Tibial nerve (tissue), 4 donors: Measurements from ENCODE around the gene VSIR. TPM values are rescaled to one million over a fixed set of nuclear protein-coding genes. Genes with fewer than 3 reads are reported as not detected.

ENCODE experiments used
- DNase-seq, 2 donors: peaks; one replicate each; pipeline ENCODE4 v3.0.0-alpha.2; 2019; ENCODE audit warnings: low spot score in 2 of 2
- H3K27ac ChIP-seq, 4 donors: fragments of 200-600 bp; sonication (generic) in 3 of 4; one replicate each; pipeline ENCODE4 v1.5.1; 2017 to 2019; ENCODE audit warnings: mild to moderate bottlenecking in 1 of 4
- H3K27me3 ChIP-seq, 2 donors: fragments of 200-600 bp; sonication (generic) in 1 of 2; one replicate each; pipeline versions ENCODE4 v1.5.1 to v1.6.0; 2017 to 2019
- H3K36me3 ChIP-seq, 3 donors: fragments of 200-600 bp; sonication (generic); one replicate each; pipeline ENCODE4 v1.5.1; 2018 to 2019
- H3K4me1 ChIP-seq, 4 donors: fragments of 200-600 bp; sonication (generic) in 3 of 4; one replicate each; pipeline ENCODE4 v1.5.1; 2017 to 2019
- H3K4me3 ChIP-seq, 4 donors: fragments of 200-600 bp; sonication (generic) in 3 of 4; one replicate each; pipeline ENCODE4 v1.5.1; 2017 to 2019; ENCODE audit warnings: mild to moderate bottlenecking in 1 of 4, moderate library complexity in 1 of 4
- H3K9me3 ChIP-seq, 4 donors: fragments of 200-600 bp; sonication (generic) in 3 of 4; one replicate each; pipeline ENCODE4 v1.5.1; 2017 to 2019
- EP300 ChIP-seq, 2 donors: sonication (generic); formaldehyde crosslinking; IDR thresholded peaks; one replicate each; pipeline ENCODE4 v1.6.1; 2017; ENCODE audit warnings: antibody characterized with exemption in 2 of 2, mild to moderate bottlenecking in 1 of 2
- POLR2A ChIP-seq, 2 donors: fragments of 450-650 bp; IDR thresholded peaks; one replicate each; pipeline ENCODE4 v1.6.1; 2017; ENCODE audit warnings: antibody characterized with exemption in 2 of 2, mild to moderate bottlenecking in 2 of 2, moderate library complexity in 2 of 2
- WGBS, 2 donors: methylation state at CpG; one replicate each; pipeline ENCODE4 v1.1.5; 2018; 5-methylcytosine and 5-hydroxymethylcytosine counted together
- total RNA-seq, 4 donors: library from RNA; depleted of rRNA; stranded (reverse); fragments of >200 nt; gene quantifications; one replicate each; pipeline ENCODE4 v1.1.0, GENCODE V29; 2016
- TF ChIP-seq, protein P1 (sequence below), 5 experiments: fragments of 200-600 bp in 3 of 5; fragments of 450-650 bp in 2 of 5; sonication (generic) in 3 of 5; IDR thresholded peaks; one replicate each; pipeline ENCODE4 v1.5.1; 2016 to 2019; ENCODE audit warnings: antibody characterized with exemption in 5 of 5, mild to moderate bottlenecking in 3 of 5, moderate library complexity in 2 of 5

VSIR gene
- total RNA-seq, 4 donors from 2014 or later, result 133 to 227 (median 151) TPM

DNA sequence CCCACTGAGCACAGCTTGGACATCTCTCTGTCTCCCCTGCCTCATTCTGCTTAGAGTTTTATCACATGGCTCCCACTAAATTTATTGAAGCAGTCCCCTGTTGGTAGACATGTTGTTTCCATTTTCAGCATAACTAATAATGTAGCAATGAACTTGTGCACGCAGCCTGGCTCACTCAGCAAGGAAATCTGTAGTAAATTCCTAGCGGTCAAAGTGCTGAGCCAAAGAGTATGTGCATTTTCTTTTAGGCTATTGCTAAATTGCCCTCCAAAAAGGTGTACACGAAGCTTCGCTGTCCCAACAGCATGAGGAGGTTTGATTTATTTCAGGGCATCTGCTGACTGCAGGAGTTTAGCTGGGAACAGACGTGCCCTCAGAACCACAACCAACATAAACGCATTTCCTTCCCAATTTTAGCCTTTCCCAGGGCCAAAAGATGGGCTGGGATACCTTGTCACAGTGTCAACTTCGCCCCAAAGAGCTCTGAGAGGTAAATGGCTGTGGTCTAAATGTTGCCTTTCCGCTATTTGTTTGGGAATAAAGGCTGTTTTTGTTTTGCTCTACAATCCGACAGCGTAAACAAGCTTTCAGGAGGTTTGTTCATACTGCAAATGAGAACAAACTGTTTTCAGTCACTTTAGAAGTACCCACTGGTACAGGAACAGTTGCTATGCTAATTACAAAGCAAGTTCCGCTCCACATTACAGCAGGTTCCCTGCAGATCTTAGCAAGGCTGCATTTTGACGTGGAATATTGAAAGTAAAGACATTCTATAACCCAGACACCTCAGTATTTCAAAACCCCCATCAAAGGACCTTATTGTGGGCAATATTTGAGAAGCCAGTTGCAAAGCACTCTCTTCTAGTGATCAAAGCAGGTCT, 16.8 kb downstream of the VSIR start:
- H3K27me3 ChIP-seq, result no peaks in the 10 kb centered on the region
- 59 to 65% methylated on average over 12 of the region's 12 CpGs for WGBS, 2 donors
- H3K36me3 ChIP-seq, result peaks cover 3 to 87% (median 5%) of the 10 kb centered on the region in 3 donors
- H3K27ac ChIP-seq, result peak overlapping the region; percentile 55 to 90 (median 86)
- H3K9me3 ChIP-seq, result no peaks in the 10 kb centered on the region
- DNase-seq, result no peak
- peaks cover 0 to 89% (median 63%) of the 10 kb centered on the region in 4 donors for H3K4me1 ChIP-seq
- TF ChIP-seq EP300 (IDR thresholded peaks at IDR 0.05) (peak in 1 of 2 donors; percentile 80), POLR2A (IDR thresholded peaks at IDR 0.05) (peak in 1 of 2 donors; percentile 8)
- TF ChIP-seq, protein P1, sequence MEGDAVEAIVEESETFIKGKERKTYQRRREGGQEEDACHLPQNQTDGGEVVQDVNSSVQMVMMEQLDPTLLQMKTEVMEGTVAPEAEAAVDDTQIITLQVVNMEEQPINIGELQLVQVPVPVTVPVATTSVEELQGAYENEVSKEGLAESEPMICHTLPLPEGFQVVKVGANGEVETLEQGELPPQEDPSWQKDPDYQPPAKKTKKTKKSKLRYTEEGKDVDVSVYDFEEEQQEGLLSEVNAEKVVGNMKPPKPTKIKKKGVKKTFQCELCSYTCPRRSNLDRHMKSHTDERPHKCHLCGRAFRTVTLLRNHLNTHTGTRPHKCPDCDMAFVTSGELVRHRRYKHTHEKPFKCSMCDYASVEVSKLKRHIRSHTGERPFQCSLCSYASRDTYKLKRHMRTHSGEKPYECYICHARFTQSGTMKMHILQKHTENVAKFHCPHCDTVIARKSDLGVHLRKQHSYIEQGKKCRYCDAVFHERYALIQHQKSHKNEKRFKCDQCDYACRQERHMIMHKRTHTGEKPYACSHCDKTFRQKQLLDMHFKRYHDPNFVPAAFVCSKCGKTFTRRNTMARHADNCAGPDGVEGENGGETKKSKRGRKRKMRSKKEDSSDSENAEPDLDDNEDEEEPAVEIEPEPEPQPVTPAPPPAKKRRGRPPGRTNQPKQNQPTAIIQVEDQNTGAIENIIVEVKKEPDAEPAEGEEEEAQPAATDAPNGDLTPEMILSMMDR (IDR thresholded peaks at IDR 0.05), result no peak
- H3K4me3 ChIP-seq, result no peak overlapping the region

DNA sequence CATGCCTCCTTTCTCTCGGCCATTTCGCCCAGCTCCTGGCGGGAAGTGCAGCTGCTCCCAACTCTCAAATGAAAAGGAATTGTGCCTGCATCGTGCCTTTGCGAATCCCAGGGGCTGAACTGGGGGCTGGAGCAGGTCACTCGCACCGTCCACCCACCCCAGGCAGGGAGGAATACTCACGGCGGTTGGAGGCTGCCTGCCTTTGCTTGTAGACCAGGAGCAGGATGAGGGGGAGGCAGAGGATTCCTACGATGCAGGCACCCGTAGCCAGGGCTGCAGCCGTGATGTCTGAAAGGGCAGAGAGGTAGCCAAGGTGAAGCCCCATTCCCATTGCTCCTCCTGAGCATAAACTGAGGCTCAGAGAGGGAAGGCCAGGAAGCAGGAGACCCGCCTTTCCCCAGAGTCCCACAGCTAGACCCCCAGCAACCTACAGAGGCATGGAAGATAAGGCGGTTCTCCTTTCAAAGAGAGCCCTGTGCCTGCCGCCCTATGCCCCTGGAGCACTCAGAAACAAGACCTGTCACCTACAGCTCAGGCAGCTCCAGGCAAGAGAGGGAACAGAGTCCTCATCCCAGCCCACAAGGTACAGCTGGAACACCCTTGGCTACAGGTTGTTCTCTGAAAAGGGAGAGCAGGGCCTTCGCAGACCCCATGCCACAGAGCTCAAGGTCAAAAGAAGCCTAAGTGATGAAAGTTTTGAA, 18.0 kb downstream of the VSIR start:
- 76 to 78% methylated on average over 16 of the region's 16 CpGs for WGBS, 2 donors
- H3K27me3 ChIP-seq, result no peaks in the 10 kb centered on the region
- H3K27ac ChIP-seq, result peak overlapping the region in 3 of 4 donors; percentile 84 to 90 (median 88)
- no peaks in the 10 kb centered on the region for H3K9me3 ChIP-seq
- TF ChIP-seq POLR2A (IDR thresholded peaks at IDR 0.05), result no peak
- no peak for DNase-seq
- H3K4me1 ChIP-seq, result peaks cover 0 to 89% (median 62%) of the 10 kb centered on the region in 4 donors
- peaks cover 5 to 87% (median 11%) of the 10 kb centered on the region in 3 donors for H3K36me3 ChIP-seq
- no peak overlapping the region for H3K4me3 ChIP-seq

DNA sequence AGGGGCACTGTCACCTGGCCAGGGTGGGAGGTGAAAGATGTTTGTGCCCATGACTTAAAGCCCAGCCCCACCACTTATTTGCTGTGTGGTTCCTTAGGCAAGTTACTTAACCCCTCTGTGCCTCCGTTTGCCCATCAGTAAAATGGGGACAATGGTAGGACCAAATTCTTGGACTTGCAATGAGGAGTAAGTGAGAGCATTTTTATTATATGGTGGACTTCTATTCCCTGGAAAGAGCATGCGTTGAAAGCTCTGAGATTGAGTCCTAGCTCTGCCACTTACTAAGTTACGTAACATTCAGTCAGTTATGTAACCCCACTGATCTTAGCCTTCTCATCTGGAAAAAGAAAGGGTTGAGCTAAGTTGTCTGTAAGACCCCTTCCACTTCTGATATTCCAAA, 18.8 kb downstream of the VSIR start:
- H3K36me3 ChIP-seq, result peaks cover 5 to 94% (median 13%) of the 10 kb centered on the region in 3 donors
- H3K4me1 ChIP-seq, result peaks cover 0 to 96% (median 66%) of the 10 kb centered on the region in 4 donors
- H3K27ac ChIP-seq, result peak overlapping the region in 3 of 4 donors; percentile 63 to 90 (median 88)
- WGBS, 2 donors, result 76 to 88% methylated on average over 3 of the region's 3 CpGs
- no peak overlapping the region for H3K4me3 ChIP-seq
- DNase-seq, result no peak
- no peaks in the 10 kb centered on the region for H3K27me3 ChIP-seq
- TF ChIP-seq, protein P1 (IDR thresholded peaks at IDR 0.05), result no peak
- TF ChIP-seq POLR2A (IDR thresholded peaks at IDR 0.05) (no peak), EP300 (IDR thresholded peaks at IDR 0.05) (no peak)
- no peaks in the 10 kb centered on the region for H3K9me3 ChIP-seq

DNA sequence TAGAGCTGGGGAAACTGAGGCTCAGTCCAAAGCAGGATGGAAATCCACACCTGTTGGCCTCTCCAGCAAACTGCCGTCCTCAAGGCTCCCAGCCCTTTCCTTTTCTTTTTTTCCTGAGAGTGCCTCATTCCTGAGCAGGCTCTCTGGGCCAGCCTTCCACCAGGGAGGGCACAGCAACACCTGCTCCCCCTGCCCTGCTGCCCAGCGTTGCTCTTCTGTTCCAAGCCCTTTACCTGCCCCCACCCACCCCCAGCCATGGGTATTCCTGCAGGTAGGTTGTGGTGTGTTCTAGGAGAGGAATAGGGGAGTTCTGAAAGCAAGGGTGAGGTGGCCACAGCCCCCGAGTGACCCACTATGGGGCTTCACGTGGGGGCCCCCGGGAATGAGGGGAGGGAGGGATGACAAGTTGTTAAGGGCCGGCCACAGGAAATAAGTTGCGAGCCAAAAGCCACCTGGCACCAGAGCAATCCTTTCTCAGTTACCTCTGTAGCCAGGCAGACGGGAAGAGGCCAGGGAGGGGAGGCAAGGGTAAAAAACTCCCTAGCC, 19.3 kb downstream of the VSIR start:
- Histone ChIP-seq H3K4me1 (peaks cover 0 to 97% (median 71%) of the 10 kb centered on the region in 4 donors), H3K9me3 (no peaks in the 10 kb centered on the region), H3K27ac (peak overlapping the region in 3 of 4 donors; percentile 63 to 88 (median 71)), H3K36me3 (peaks cover 5 to 90% (median 13%) of the 10 kb centered on the region in 3 donors), H3K27me3 (no peaks in the 10 kb centered on the region), H3K4me3 (no peak overlapping the region)
- TF ChIP-seq, protein P1 (IDR thresholded peaks at IDR 0.05), result no peak
- TF ChIP-seq POLR2A (IDR thresholded peaks at IDR 0.05) (no peak), EP300 (IDR thresholded peaks at IDR 0.05) (no peak)
- WGBS, 2 donors, result 50 to 51% methylated on average over 8 of the region's 8 CpGs
- DNase-seq, result no peak

DNA sequence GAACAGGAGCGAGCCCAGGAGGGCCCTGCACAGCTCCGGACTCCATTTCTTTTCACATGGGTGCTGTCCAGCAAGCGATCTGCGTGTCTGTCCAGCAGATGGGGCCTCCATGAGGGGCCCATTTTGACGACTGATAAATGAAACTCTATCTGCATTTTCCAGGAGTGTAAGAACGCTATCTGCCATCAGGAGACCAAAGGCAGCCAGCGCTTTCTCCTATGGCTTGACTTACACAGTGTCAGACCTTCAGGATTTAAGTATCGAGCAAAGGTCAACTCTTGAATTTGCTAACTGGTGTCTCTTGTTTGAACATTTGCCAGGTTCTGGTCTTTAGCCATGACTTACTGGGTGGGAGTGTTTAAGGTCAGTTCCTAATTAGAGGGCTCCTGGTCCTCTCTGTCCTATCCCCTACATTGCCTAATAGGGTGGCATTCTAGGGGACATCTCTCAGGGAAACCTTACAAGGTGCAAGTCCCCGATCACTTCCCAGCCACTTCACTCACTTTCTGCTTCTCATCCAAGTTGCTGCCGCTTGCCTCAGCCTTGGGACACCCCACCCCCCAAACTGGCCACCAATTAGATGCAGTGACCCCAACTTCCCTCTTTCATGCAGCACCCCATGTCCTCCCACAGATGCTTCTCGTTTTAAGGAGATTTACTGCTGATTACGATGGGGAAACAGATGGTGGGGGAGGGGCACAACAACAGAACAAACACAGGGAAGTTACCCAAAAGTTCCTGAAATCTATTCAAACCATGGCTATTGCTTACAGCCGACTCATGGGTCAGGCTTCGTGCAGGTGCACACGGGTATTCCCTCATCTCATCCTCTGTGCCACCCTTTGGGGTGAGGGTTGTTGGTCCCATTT, 20.0 kb downstream of the VSIR start:
- Histone ChIP-seq H3K4me1 (peaks cover 0 to 99% (median 74%) of the 10 kb centered on the region in 4 donors), H3K27me3 (no peaks in the 10 kb centered on the region), H3K4me3 (no peak overlapping the region), H3K27ac (peak overlapping the region in 3 of 4 donors; percentile 63 to 88 (median 71)), H3K9me3 (no peaks in the 10 kb centered on the region), H3K36me3 (peaks cover 5 to 83% (median 13%) of the 10 kb centered on the region in 3 donors)
- DNase-seq, result peak in 1 of 2 donors; percentile 84
- TF ChIP-seq, protein P1 (IDR thresholded peaks at IDR 0.05), result no peak
- peak in 1 of 2 donors; percentile 88 for TF ChIP-seq EP300 (IDR thresholded peaks at IDR 0.05)
- 66 to 71% methylated on average over 15 of the region's 15 CpGs for WGBS, 2 donors
